ENCODE data around the gene EDN3.

EDN3 gene

DNA sequence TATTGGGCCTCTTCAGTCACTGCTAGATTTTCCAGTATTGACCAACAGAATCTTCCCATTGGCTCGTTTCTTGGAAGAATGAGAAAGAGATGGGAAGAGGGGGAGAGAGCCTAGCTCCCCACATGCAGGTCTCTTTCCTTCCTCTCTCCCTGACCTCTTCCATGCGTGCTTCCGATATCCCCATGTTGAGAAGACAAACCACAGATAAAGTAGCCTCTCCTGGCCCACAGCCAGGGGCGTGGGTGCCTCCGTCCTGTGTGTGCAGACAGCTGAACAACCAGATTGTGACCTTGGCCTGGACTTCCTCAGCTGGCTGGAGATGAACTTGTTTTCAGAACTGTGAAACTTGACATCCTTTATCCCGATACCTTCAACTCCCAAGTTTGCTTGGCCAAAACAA is 71.0 kb downstream of the EDN3 start:
- no peak for DNase-seq

DNA sequence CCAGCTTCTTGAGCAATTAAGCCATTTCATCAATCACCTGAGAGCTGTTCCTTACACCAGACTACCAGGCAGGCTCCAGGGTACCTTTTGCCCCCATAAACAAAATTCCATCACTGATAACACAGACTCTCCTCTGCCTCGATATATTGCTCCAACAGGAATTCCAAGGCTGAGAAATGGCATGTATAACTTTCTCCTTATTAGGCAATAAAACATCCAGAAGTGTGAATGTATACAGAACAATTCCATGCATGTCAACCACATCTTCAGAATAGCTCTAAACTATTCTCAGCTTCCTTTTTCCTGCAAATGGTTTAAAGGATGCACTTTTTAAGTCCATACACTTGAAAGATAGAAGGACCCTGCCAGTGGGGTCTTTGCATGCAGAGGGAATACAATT is 73.8 kb downstream of the EDN3 start:
- DNase-seq, result no peak

DNA sequence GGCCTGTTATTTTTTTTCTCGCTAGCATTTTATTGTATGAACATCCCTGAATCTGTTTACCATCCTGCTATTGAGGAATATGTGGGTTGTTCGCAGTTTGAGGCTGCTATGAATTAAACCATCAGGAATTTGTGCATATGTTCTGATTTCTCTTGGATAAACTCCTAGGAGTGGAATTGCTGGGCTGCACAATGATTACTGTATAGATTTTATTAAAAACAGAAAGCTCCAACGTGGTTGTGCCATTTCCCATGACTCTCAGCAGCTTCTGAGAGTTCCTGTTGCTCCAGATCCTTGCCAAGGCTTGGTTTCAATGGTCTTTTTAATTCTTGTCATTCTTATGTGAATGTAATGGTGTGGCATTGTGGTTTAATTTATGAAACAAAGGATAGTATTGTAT is 75.1 kb downstream of the EDN3 start:
- no peak for DNase-seq

Measured in DMS 273 treated with DMSO at 0.1 percent for 48 hours (cell line).